Activated CD4-positive, alpha-beta T cell treated with anti-CD3 and anti-CD28 coated beads, Interleukin-2, Interleukin-6, amounts not matched to agents 100 ng/mL and 50 ng/mL, durations not matched to agents 16 hours and 8 hours (primary cell): ENCODE results near the gene CCK.
"Not testable (repeated sequence)": the region's sequence is repeated elsewhere in the genome, so short reads cannot be mapped to it uniquely, and the experiment has no call there.

Experiments
- DNase-seq: peaks from one replicate; pipeline ENCODE4 v3.0.0-alpha.2; 2020

CCK gene, protein sequence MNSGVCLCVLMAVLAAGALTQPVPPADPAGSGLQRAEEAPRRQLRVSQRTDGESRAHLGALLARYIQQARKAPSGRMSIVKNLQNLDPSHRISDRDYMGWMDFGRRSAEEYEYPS

DNA sequence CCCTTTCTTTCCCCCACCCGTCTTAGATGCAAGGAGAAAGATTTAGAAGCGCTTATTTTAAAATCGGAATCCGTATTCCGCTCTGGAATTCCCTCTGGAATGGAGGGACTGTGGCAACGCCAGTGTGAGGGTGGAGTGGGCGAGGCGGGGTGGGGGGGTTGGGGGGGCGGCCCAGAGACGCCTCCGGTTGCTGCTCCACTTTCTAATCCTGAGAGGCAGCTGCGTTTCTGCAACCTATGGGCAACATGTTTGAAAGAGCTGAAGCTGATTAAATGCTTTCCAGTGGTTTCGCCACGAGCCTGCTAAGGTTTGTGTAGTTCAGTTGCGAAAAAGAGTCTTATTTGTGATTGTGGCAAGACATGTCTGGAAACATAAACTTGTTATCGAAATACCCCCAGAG lies at the start of gene CCK:
TSS of gene CCK (minus strand) at position 101 of the 400 bp plus-strand sequence. CDS start 2,555 bp downstream, outside the sequence.
- no peak for DNase-seq

GRCh38 chr3:42314411-42314810 lies 48.4 kb upstream of the CCK start:
- no peak for DNase-seq

DNA sequence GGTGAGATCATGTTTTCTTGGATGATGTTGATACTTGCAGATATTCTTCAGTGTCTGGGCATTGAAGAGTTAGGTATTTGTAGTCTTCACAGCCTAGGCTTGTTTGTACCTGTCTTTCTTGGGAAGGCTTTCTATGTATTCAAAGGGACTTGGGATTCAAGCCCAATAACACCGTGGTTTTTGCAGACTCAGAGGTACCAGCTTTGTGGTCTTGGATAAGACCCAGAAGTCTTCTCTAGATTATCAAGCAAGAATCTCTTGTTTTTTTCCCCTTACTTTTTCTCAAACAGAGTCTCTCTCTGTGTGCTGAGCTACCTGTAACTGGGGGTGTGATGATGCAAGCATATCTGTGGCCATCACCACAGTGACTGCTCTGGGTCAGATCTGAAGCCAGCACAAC lies 42.7 kb upstream of the CCK start:
- DNase-seq: no peak

- peak; percentile 4 for DNase-seq
These were observed 40.5 kb upstream of the CCK start for GRCh38 chr3:42306499-42306898.

GRCh38 chr3:42302924-42303634 lies 37.1 kb upstream of the CCK start:
- DNase-seq: no peak

DNA sequence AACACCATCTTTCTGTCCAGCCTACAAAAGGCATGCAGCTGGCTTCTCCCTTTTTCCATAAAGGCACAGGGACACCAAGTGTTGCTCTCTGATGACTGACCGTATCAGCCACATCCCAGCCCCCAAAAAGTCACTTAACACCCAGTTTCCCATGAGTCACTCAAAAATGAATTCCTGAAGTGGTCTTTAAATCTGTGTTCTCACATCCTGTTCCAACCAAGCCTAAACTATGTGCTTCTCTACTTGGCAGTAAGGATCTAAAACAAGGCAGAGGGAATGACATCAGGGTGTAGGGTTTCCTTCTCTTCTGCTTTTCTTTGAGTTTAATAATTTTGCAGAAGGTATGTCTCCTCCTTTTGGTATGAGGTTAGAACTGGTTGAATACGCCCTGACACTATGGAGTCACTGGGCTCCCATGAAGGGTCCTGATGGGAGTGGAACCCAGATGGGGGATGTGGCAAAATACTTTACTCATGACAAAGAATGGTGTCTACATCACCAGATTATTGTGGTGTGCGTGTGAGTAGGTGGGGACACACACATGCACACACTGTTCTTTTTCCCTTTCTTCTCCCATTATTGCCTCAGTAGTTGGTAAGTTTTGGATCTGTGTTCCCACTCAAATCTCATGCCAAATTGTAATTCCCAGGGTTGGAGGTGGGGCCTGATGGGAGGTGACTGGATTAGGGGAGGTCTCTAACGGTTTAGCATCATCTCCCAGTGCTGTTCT lies 35.6 kb upstream of the CCK start:
- DNase-seq: no peak

- DNase-seq: no peak
These were observed 34.8 kb upstream of the CCK start for GRCh38 chr3:42300778-42301177.

GRCh38 chr3:42300013-42300412 lies 34.0 kb upstream of the CCK start:
- DNase-seq: peak; percentile 24

GRCh38 chr3:42298259-42298658 lies 32.3 kb upstream of the CCK start:
- no peak for DNase-seq

- DNase-seq: no peak
These were observed 26.0 kb upstream of the CCK start for GRCh38 chr3:42292009-42292408.

GRCh38 chr3:42290966-42291714 lies 25.2 kb upstream of the CCK start:
- no peak for DNase-seq

DNA sequence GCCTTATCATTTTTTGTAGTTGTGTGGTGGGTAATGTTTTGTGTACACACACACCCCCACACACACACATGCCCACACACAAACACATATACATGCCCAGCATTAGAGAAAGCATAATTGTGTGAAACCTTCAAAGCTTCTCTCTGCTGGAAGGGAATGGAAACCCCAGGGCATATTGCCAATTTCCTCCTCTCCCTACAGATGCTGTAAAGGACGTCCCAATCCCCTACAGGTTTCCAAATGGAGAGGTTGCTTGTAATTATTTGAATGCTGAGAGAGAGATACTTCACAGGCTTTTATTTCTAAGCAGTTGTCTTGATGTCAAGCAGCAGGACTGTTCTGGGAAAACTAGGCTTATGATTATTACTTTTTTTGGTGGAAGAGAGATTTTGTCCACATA lies 23.0 kb upstream of the CCK start:
- no peak for DNase-seq

- DNase-seq: no peak
These were observed 22.4 kb upstream of the CCK start for GRCh38 chr3:42288385-42288784.

DNA sequence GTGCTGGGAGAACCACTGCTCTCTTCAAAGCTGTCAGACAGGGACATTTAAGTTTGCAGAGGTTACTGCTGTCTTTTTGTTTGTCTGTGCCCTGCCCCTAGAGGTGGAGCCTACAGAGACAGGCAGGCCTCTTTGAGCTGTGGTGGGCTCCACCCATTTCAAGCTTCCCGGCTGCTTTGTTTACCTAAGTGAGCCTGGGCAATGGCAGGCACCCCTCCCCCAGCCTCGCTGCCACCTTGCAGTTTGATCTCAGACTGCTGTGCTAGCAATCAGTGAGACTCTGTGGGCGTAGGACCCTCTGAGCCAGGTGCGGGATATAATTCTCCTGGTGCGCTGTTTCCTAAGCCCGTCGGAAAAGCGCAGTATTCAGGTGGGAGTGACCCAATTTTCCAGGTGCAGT lies 21.4 kb upstream of the CCK start:
- not testable (repeated sequence) for DNase-seq

GRCh38 chr3:42277676-42278075 lies 11.7 kb upstream of the CCK start:
- DNase-seq: no peak

GRCh38 chr3:42276141-42277132 lies 10.5 kb upstream of the CCK start:
- no peak for DNase-seq

DNA sequence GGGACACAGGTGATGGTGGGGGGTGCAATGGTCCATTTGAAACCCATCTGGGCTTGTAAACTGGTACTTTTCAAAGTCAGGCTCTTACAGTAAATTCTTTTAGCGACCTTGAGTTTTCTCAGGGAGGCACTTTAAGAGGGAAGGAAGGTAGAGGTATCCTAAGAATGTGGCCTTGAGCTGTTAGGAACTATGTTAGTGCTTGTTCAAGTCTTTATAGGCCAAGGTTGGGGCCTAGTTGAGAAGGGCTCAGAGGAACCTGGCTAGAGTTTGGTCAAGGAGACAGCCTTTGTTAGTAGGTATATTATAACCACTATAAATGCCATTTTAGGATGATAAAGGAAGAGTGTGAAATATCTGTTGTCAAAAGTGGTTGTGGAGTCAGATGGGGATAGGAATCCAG lies 9.2 kb upstream of the CCK start:
- no peak for DNase-seq

- no peak for DNase-seq
These were observed 8.3 kb upstream of the CCK start for GRCh38 chr3:42274266-42274665.

DNA sequence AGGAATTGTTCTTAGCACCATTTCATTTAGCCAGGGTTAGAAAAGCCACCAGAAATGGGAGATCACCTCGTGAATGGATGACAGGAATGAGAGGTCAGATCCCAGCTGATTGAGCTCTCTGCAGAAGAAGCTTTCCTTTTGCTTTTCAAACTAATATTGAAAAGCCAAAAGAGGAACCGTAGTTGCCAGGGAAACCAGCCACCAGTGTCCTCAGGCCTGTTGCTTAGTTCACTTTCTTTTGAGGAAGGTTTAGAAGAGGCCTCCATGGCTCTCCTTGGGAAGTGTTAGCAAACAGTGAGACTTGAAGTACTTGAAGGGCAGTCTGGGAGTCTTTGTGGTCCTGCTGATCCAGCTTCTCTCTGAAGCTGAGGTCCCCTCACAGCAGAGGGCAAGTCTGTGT lies 7.4 kb upstream of the CCK start:
- no peak for DNase-seq

GRCh38 chr3:42271786-42272185 lies 5.8 kb upstream of the CCK start:
- no peak for DNase-seq

DNA sequence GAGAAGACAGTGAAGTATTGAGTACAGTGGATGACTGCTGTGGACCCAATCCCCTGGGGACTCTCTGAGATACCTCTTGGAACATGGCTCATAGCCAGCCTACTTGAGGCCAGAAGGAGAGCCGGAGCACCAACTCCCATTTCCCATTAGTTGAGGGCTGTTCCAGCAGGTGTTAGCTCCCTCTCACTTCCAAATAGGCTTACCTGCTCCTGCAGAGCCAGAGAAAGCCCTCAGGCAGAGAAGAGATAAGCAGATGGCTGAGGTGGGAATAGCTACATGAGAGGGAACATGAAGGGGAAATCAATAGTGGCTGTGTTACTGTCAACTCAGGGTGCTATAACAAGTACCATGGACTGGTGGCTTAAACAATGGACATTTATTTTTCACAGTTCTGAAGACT lies 4.6 kb upstream of the CCK start:
- no peak for DNase-seq

GRCh38 chr3:42269647-42270046 lies 3.7 kb upstream of the CCK start:
- no peak for DNase-seq
